SK-N-SH treated with all-trans-retinoic acid at 6 μM for 48 hours (cell line): ENCODE measurements around the gene LAPTM5.

ENCODE experiments used
- ATAC-seq: fragments of 200-7000 bp; cut with Tn5 transposase; 3 replicates; pipeline ENCODE4 v1.9.1; 2020; ENCODE audit warnings: mild to moderate bottlenecking, moderate library complexity
- ARNTL ChIP-seq: fragments of 450-650 bp; formaldehyde crosslinking; IDR thresholded peaks from 2 replicates; pipeline ENCODE4 v1.5.0; 2020; ENCODE audit warnings: low read depth, mild to moderate bottlenecking, moderate library complexity, borderline replicate concordance
- BACH2 ChIP-seq: fragments of 250-450 bp; sonication (Bioruptor Pico); IDR thresholded peaks from 2 replicates; pipeline ENCODE4 v1.9.0; 2021; ENCODE audit warnings: mild to moderate bottlenecking, borderline replicate concordance
- CREB5 ChIP-seq: fragments of 250-450 bp; sonication (Bioruptor Pico); IDR thresholded peaks from 2 replicates; pipeline ENCODE4 v1.5.1; 2020; ENCODE audit warnings: low read depth, mild to moderate bottlenecking, moderate library complexity
- ESRRG ChIP-seq: fragments of 250-450 bp; sonication (Bioruptor Pico); IDR thresholded peaks from 2 replicates; pipeline ENCODE4 v1.6.1; 2021; ENCODE audit warnings: mild to moderate bottlenecking
- GLIS3 ChIP-seq: fragments of 250-450 bp; sonication (Bioruptor Pico); IDR thresholded peaks from 2 replicates; pipeline ENCODE4 v1.5.0; 2020; ENCODE audit warnings: mild to moderate bottlenecking, moderate library complexity
- ISL1 ChIP-seq: fragments of 250-450 bp; sonication (Bioruptor Pico); IDR thresholded peaks from 2 replicates; pipeline ENCODE4 v2.1.2; 2022; ENCODE audit warnings: mild to moderate bottlenecking, moderate library complexity
- OSR1 ChIP-seq: fragments of 250-450 bp; sonication (Bioruptor Pico); IDR thresholded peaks from 2 replicates; pipeline ENCODE4 v1.8.0; 2022; ENCODE audit warnings: moderate library complexity, mild to moderate bottlenecking, inconsistent platforms
- PATZ1 ChIP-seq: fragments of 250-450 bp; sonication (Bioruptor Pico); IDR thresholded peaks from 2 replicates; pipeline ENCODE4 v1.8.0; 2020; ENCODE audit warnings: mild to moderate bottlenecking, moderate library complexity, borderline replicate concordance
- PPARA ChIP-seq: fragments of 250-450 bp; sonication (Bioruptor Pico); IDR thresholded peaks from 2 replicates; pipeline ENCODE4 v1.5.0; 2020; ENCODE audit warnings: mild to moderate bottlenecking, borderline replicate concordance
- RARB ChIP-seq: fragments of 250-450 bp; sonication (Bioruptor Pico); IDR thresholded peaks from 2 replicates; pipeline ENCODE4 v1.8.0; 2021; ENCODE audit warnings: mild to moderate bottlenecking, moderate library complexity
- SNAI2 ChIP-seq: fragments of 250-450 bp; sonication (Bioruptor Pico); IDR thresholded peaks from 2 replicates; pipeline ENCODE4 v1.5.0; 2020; ENCODE audit warnings: mild to moderate bottlenecking, moderate library complexity
- TCF4 ChIP-seq: fragments of 250-450 bp; sonication (Bioruptor Pico); IDR thresholded peaks from 2 replicates; pipeline ENCODE4 v1.8.0; 2021; ENCODE audit warnings: mild to moderate bottlenecking, moderate library complexity, borderline replicate concordance
- TOX ChIP-seq: fragments of 250-450 bp; sonication (Bioruptor Pico); IDR thresholded peaks from 2 replicates; pipeline ENCODE4 v1.8.0; 2021; ENCODE audit warnings: mild to moderate bottlenecking, moderate library complexity, borderline replicate concordance
- ZC3H10 ChIP-seq: fragments of 250-450 bp; sonication (Bioruptor Pico); IDR thresholded peaks from 2 replicates; pipeline ENCODE4 v1.5.1; 2021; ENCODE audit warnings: mild to moderate bottlenecking, moderate library complexity
- ZFP3 ChIP-seq: fragments of 250-450 bp; sonication (Bioruptor Pico); IDR thresholded peaks from 2 replicates; pipeline ENCODE4 v1.5.0; 2020; ENCODE audit warnings: mild to moderate bottlenecking, moderate library complexity
- ZFP30 ChIP-seq: fragments of 450-650 bp; formaldehyde crosslinking; IDR thresholded peaks from 2 replicates; pipeline ENCODE4 v1.5.0; 2022; ENCODE audit warnings: mild to moderate bottlenecking, moderate library complexity
- ZNF565 ChIP-seq: fragments of 450-650 bp; formaldehyde crosslinking; conservative IDR thresholded peaks from 2 replicates; pipeline ENCODE4 v1.5.0; 2020; ENCODE audit warnings: low read depth, mild to moderate bottlenecking, moderate library complexity
- ZNF70 ChIP-seq: fragments of 450-650 bp; formaldehyde crosslinking; IDR thresholded peaks from 2 replicates; pipeline ENCODE4 v1.5.0; 2020; ENCODE audit warnings: mild to moderate bottlenecking, moderate library complexity
- ZNF8 ChIP-seq: fragments of 450-650 bp; formaldehyde crosslinking; IDR thresholded peaks from 2 replicates; pipeline ENCODE4 v1.5.0; 2020; ENCODE audit warnings: mild to moderate bottlenecking, moderate library complexity
- TF ChIP-seq, protein P1 (sequence below): fragments of 250-450 bp; sonication (Bioruptor Pico); IDR thresholded peaks from 2 replicates; pipeline ENCODE4 v1.5.1; 2021; ENCODE audit warnings: mild to moderate bottlenecking, moderate library complexity
- TF ChIP-seq, protein P2 (sequence below): fragments of 250-450 bp; sonication (Bioruptor Pico); IDR thresholded peaks from 2 replicates; pipeline ENCODE4 v1.5.0; 2020; ENCODE audit warnings: mild to moderate bottlenecking, moderate library complexity

LAPTM5 gene

GRCh38 chr1:30744060-30744756, 13.4 kb downstream of the LAPTM5 start:
- no peak; the same call in 2 of the 3 replicates for ATAC-seq

GRCh38 chr1:30743584-30744059, 14.0 kb downstream of the LAPTM5 start:
- TF ChIP-seq ZNF565 (CRISPR knock-in tag) (no peak), ZNF70 (peak; percentile 99), ESRRG (no peak), ARNTL (no peak), RARB (CRISPR knock-in tag) (no peak)
- TF ChIP-seq, all 23 proteins: peak for 1
- ATAC-seq, result no peak

More at GRCh38 chr1:30744060-30744756, 13.4 kb downstream of the LAPTM5 start:
- TF ChIP-seq ZFP30 (no peak), ZC3H10 (CRISPR knock-in tag) (no peak), ZNF565 (CRISPR knock-in tag) (no peak), ISL1 (no peak), RARB (CRISPR knock-in tag) (no peak), ZNF8 (no peak), PPARA (CRISPR knock-in tag) (no peak), TOX (no peak), PATZ1 (no peak), ZFP3 (no peak), OSR1 (CRISPR knock-in tag) (no peak), ESRRG (no peak), SNAI2 (CRISPR knock-in tag) (no peak), TCF4 (CRISPR knock-in tag) (no peak), BACH2 (CRISPR knock-in tag) (no peak)
- TF ChIP-seq, protein P1, sequence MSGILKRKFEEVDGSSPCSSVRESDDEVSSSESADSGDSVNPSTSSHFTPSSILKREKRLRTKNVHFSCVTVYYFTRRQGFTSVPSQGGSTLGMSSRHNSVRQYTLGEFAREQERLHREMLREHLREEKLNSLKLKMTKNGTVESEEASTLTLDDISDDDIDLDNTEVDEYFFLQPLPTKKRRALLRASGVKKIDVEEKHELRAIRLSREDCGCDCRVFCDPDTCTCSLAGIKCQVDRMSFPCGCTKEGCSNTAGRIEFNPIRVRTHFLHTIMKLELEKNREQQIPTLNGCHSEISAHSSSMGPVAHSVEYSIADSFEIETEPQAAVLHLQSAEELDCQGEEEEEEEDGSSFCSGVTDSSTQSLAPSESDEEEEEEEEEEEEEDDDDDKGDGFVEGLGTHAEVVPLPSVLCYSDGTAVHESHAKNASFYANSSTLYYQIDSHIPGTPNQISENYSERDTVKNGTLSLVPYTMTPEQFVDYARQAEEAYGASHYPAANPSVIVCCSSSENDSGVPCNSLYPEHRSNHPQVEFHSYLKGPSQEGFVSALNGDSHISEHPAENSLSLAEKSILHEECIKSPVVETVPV (CRISPR knock-in tag), result no peak
- TF ChIP-seq, protein P2, sequence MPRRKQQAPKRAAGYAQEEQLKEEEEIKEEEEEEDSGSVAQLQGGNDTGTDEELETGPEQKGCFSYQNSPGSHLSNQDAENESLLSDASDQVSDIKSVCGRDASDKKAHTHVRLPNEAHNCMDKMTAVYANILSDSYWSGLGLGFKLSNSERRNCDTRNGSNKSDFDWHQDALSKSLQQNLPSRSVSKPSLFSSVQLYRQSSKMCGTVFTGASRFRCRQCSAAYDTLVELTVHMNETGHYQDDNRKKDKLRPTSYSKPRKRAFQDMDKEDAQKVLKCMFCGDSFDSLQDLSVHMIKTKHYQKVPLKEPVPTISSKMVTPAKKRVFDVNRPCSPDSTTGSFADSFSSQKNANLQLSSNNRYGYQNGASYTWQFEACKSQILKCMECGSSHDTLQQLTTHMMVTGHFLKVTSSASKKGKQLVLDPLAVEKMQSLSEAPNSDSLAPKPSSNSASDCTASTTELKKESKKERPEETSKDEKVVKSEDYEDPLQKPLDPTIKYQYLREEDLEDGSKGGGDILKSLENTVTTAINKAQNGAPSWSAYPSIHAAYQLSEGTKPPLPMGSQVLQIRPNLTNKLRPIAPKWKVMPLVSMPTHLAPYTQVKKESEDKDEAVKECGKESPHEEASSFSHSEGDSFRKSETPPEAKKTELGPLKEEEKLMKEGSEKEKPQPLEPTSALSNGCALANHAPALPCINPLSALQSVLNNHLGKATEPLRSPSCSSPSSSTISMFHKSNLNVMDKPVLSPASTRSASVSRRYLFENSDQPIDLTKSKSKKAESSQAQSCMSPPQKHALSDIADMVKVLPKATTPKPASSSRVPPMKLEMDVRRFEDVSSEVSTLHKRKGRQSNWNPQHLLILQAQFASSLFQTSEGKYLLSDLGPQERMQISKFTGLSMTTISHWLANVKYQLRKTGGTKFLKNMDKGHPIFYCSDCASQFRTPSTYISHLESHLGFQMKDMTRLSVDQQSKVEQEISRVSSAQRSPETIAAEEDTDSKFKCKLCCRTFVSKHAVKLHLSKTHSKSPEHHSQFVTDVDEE, result no peak

GRCh38 chr1:30742963-30743559, 14.5 kb downstream of the LAPTM5 start:
- TF ChIP-seq TOX (no peak), PATZ1 (no peak), ZNF8 (no peak), ZFP3 (no peak), PPARA (CRISPR knock-in tag) (no peak), CREB5 (no peak), GLIS3 (no peak), RARB (CRISPR knock-in tag) (no peak), ZNF565 (CRISPR knock-in tag) (no peak), ZNF70 (no peak)
- ATAC-seq, result no peak
